NCI-H146 treated with DMSO at 0.1 percent for 48 hours (cell line): ENCODE results near the gene COL13A1.

Experiments used
- DNase-seq: peaks from one replicate; lab custom pipeline; 2025; ENCODE audit not compliant: unreplicated experiment; lab: John Stamatoyannopoulos, UW

Gene COL13A1

DNA sequence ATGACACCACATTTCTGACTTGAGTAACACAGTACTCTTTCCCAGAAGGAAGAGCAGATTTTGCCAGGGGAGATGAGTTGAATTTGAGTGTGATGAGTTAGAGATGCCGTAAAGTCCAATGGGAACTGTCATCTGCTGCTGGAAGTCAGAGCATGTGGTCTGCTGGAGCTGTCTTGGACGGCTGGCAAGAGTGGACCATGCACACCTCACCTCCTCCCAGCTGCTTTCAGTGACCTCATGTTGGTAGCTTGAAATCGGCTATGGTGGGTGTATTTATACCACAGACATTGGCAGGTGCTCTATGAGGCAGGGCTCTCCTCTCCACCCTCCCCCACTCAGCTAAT, 82.3 kb downstream of the COL13A1 start:
- DNase-seq = no peak

DNA sequence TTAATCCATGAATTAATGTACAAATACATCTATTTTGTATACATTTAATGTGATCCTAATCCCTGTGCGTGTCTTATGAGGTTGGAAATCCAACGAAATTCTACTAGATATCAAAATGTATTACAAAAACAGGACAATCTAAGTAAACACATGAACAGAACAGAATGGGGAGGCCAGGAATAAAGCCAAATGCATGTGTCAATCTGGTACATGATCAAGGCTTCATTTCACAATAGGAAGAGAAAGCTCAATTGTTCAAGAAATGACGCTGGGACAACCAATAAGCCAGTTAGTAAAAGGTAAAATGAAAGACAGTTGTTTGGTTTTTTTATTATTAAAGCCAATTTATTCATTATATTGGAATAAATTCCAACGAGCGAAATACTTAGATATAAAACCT, 83.0 kb downstream of the COL13A1 start:
- no peak for DNase-seq

DNA sequence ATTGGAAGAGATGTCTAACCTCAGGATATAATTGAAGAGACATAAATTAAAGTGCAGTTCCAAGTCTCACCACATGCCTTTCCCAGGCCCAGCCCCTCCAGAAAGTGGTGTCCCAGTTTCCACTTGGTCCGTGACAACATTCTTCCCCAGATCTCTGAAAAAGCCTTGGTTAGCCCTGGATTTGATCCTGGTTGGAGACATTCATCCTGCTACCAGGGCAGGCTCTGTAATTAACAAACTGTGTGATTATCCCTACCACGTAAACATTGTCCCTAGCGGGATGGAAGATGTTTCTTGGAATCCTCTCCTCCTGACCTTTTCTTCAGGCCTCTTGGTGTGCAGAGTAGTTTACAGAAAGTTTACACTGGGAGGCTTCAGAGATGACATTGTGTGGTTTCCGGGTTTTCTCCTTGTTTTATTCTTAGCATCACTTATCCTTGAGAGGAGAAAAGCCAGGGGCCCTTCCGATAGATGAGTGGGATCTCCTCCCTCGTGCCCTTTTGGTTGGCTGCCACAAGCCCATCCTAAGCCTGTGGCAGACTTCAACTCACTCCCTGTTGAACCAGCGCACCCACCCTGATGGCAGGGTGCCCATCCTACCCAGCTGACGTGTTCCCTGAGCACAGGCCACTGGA, 83.8 kb downstream of the COL13A1 start:
- DNase-seq = no peak

DNA sequence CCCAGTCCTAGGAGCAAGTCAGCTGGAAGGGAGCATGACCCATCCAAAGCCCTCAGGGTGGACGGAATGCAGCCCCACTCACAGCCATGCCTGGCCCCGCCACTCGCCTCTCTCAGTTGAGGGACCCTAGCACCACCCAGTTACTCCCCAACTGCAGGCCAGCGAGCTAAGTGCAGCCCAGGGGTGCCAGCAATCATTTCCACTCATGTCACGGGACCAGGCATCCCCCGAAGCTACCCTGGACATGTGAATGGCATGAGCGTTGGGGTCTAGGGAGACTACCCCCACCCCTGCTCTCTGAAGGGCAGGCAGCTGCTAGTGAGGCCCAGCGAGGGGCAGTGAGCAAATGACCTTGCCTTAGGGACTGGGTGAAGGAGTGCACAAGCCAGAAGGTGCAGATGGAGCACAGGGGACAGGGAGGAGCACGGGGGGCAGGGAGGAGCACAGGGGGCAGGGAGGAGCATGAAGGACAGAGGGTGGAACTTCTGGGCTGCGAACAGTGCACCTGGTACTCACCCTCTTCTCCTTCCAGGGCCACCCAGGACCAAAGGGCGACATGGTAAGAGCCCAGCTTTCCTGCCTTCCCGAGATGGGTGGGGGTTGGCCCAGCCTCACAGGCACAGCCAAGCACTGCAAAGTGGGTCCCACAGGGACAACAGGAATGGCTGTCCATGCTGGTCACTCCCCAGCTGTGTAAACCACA, 87.3 kb downstream of the COL13A1 start:
- no peak for DNase-seq

DNA sequence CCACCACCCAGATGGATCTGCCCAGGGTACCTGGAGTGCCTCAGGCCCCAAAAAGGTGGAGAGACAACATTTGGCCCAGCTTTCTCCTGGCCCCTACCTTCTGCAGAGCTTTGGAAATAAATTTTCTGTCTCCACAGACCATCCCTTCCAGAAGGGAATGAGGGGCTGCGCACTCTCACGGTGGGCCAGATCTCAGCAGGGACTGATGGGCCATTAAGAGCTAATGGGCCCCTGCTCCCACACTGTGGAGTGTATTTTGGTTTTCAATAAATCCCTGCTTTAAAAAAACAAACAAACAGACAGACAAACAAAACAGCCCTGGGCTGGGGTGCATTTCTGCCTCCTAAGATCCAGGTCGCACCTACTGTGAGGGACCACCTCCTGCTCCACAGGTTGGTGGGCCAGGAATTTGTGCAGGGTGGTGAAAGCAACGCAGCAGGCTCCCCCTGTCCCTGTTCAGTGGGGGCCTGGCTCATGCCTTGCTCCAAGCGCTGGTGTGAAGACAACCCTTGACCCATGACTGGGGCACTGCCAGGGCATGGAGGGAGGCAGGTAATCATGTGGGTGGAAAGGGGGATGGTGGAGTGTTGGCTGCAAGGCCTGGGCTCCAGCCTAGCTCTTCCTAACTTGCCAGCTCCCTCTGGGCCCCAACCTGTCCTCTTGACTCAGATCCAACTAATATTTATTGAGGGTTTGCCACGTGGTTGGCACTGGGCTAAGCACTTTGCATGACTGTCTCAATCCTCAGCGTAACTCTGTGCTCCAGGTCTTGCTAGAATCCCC, 88.5 kb downstream of the COL13A1 start:
- no peak for DNase-seq

DNA sequence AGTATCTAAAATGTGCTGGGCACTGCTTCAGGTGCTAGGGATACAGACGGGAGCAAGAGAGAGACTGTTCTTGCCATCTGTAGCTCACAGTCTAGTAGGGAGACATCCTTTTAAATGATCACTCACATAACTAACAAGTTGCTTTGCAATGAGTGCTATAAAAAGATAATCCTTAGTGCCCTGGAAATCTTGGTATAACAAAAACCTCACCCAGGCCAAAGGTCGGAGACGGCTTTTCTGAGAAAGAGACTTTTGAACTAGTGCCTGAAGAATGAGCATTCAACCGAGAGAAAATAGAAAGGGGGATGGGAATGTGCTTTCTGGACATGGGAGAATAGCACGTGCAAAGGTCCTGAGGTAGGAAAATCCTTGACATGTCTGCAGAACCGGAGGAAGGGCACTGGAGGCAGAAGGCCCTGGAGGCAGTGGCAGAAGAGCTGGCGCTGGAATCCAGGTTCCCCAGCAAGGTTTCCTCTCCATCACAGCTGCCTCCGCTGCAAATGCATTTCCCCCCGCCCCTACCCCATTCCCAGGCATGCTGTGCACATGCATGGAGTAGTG, 89.4 kb downstream of the COL13A1 start:
- no peak for DNase-seq

DNA sequence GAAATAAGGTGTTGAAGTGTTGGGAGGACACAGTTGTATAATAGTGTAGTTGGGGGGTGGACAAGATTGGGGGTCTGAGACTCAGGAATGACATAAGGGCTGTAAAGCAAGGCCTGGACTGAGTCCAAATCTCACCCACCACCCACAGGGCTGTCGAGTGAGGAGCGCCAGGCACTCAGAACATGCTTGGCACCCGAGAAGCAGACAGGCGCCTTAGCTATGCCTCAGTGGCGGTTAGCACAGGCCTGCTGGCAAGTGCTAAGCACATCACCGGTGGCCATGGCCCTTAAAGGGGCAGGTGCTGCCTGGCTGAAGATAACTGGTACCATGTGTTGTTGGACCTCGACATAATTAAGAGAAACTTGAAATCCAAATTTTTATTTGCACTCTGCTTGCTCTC, 90.7 kb downstream of the COL13A1 start:
- no peak for DNase-seq

DNA sequence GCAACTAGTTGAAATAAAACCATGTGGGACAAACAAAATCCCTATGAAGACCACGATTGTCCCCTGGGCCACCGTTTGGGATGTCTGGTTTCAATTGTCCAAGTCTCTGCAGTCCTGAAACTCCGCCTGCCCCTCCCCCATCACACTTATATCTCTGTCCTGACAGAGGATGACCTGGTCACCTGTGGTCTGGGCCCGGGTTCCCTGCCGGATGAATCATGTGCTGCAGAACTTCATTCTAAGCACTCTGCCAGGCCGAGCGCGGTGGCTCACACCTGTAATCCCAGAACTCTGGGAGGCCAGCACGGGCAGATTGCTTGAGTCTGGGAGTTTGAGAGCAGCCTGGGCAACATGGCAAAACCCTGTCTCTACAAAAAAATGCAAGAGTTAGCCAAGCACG, 91.1 kb downstream of the COL13A1 start:
- no peak for DNase-seq

DNA sequence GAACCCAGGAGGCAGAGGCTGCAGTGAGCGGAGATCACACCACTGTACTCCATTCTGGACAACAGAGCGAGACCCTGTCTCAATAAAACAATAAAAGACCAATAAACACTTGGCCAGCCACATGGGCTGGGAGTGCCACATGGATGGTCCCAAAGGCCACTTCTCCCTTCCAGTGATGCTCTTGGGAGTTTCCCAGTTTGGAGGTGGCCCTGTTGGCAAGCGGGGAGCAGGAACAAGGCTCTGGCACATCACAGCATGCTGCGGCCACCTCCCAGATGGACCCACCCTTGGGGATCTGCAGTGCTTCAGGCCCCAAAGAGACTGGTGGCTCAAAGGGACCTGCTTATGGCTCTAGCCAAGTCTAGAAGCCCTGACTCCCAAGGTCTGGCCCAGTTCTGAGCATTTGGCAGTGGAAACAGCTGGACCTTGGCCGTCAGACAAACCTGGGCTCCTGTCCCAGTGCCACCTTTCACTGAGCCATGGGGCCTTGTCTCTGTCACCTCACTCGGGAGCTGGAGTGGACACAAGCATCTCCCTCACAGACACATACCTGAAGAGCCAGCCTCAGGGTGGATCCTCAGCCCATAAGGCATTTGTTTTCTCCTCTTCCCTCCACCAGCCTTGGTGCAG, 91.7 kb downstream of the COL13A1 start:
- no peak for DNase-seq

DNA sequence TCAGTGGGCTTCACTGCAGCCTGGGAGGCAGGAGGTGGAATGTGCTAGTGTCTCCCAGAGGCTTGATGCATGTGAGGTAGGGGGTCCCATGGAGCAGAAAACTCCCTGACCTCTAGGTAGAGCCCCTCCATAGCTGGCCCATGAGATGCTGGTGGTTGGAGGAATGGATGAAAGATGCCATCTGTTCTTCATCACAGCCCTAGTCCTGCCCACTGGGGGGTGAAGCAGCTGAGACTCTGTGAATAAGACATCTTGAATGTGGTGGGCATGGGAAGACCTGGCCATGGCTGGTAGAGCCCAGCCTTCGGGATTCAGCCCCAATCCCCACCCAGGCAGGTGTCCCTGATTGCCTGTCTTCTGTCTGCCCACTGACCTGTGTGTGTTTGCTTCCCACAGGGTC, 92.5 kb downstream of the COL13A1 start:
- no peak for DNase-seq

DNA sequence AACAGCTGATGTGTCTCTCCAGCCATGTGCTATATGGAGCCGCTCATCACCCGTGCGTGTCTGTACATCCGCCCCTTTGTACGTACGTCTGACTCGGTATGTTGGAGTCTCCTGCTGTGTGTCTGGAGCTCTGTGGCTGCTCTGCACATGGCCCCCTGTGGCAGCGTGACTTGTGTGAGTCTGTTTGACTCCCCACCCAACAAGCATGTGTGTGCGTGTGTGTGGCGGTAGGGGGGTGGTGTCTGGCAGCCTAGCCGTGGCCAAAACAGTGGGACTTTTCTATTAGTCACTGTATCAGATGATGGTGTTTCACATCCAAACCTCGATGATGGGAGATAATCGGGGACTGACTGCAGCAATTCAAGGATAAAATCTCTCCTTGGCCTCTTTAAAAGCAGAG, 94.1 kb downstream of the COL13A1 start:
- no peak for DNase-seq

DNA sequence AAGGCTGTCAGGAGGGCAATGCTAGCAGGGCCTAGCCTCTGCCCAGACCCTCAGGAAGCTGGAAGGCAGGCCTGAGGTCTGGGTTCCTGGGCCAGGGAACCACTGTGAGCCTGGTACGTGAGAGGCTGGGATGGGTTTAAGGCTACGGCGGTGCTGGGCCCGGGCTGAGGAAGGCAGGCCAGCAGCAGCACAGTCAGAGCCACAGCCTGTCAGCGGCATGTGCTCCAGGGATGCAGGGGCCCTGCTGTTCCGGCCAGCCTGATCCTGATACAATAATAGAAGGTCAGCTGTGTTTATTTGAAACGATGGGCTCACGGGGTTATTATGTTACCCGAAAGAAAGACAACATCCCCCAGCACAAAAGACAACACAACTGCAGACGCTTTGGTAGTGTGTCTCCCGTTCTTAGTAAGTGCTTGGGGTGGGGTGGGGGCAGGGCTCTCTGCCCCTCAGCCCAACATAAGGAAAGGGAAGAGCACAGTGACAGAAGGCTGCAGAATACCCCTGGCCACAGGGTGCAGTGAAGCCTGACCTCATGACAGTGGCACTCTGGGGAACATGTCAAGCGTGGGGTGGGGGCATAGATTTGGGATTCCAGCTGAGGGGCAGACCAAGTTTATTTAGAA, 95.0 kb downstream of the COL13A1 start:
- DNase-seq = peak; percentile 69

DNA sequence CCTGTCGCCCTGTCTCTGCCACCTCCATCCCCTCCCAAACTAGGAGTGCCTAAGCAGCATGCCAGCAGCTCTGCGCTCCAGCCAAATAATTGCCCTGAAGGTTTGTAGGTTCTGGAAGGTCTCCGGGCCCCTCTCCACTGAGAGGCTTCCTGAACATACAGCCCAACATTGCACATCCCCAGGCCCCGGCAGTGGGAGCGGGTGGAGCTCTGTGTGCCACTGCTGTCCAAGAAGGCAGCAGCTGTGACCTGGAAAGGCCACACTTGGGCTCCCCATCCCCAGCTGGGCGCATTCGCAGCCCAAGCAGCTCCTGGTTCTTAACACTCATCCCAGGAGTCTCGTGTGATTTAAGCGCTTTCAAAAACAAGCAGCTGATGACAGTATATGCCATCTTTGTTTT, 95.7 kb downstream of the COL13A1 start:
- no peak for DNase-seq

DNA sequence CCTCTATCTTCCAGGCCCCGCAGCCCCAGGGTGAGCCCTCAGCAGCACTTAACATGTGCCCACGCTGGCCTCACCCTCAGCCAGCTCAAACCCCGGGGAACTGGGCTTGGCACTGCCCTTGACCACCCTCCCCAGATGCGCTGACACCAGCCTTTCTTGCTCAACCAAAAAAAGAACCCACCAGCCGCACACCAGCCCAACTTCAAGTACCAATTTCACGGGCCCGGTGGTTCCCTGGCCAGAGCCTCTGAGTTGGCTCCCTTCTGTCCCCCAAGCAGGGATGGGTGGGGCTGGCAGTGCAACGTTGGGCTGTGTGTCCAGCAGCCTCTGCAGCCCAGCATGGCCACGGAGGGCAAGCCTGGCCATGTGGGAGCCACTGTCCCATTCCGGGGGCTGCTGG, 96.3 kb downstream of the COL13A1 start:
- DNase-seq = no peak

DNA sequence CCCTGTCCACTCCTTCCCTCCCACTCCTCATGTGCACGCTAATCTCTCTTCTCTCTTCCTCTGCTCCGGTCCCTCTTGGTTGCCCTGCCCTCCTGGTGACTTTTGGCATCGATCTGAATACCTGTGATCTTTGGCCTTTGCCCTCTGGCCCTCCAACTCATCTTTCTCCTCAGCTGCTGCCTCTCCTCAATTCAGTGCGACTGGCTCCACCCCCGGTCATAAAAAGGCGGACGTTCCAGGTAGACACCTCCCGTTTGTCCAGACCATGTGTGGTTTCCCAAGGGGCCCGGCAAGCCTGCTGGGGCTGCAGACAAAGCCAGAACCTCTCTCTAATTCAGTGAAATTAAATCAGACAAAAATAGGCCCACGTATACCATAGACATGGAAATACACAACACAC, 96.8 kb downstream of the COL13A1 start:
- no peak for DNase-seq

DNA sequence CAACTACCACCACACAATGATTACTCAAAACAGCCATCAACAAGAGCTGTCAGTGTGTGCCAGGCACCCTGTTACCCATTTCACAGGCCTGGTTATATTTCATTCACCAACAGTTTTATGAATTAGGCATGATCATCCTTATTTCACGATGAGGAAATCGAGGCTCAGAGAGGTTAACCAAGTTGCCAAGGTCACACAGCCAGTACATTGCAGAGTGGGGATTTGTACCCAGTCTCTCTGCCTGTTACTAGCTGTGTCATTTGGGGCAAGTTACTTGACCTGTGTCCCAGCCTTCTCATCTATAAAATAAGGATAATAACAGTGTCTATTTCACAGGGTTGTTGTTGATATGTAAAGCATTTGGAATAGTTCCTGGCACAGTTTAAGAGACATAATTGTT, 97.2 kb downstream of the COL13A1 start:
- no peak for DNase-seq

DNA sequence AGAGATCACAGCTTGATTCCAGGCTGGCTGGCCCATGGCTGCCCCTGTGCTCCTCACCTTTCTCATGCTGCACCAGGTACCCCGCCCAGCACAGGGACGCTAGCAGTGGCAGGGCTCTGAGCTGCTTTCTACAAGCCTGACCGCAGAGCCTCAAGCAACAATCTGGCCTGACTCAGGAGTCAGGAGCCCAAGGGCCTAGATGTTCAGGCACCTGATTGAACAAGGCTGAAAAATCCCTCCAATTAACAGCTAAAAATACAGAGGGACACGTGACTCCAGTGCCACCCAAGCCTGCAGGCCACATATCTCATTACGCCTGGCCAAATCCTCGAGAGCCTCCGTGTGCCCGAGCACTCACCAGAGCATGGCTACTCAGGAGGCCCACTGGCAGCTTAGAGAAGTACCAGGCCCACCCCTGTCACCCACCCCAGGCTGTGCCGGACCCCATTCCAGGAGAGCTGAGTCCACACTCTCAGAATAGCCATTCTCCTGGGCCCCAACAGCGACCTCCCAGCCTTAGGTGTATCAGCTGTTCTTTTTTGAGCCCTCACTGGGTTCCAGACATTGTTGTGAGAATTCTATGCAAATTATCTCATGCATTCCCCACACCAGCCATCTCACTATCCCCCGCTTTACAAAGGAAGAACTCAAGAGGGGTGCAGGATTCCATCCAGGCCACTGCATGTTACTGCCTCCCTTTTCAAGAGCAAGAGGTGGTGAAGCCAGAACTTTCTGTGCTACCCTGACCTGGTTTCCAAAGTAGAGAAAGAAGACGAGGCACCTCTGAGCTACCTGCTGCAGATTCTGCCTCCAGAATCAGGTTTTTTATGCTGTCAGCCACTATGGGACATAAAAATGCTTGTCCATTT, 98.3 kb downstream of the COL13A1 start:
- no peak for DNase-seq

DNA sequence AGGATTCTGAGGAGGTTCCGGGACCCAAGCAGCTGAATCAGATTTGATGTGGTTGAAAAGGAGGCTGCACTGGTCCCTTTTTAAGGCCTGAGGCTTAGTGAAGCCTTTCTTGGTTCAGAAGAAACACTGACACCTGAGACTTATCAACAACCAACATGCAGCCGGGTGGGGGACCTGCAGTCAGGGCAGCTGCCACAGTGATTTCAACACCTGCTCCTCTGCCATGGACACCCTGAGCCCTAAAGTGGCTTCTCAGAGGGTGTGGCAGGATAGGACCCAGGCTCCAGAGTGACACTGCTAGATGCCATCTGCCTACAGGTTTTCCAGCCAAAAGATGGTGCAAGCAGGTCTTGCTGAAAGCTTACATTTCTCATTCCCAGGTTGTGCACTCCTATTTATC, 99.3 kb downstream of the COL13A1 start:
- no peak for DNase-seq

DNA sequence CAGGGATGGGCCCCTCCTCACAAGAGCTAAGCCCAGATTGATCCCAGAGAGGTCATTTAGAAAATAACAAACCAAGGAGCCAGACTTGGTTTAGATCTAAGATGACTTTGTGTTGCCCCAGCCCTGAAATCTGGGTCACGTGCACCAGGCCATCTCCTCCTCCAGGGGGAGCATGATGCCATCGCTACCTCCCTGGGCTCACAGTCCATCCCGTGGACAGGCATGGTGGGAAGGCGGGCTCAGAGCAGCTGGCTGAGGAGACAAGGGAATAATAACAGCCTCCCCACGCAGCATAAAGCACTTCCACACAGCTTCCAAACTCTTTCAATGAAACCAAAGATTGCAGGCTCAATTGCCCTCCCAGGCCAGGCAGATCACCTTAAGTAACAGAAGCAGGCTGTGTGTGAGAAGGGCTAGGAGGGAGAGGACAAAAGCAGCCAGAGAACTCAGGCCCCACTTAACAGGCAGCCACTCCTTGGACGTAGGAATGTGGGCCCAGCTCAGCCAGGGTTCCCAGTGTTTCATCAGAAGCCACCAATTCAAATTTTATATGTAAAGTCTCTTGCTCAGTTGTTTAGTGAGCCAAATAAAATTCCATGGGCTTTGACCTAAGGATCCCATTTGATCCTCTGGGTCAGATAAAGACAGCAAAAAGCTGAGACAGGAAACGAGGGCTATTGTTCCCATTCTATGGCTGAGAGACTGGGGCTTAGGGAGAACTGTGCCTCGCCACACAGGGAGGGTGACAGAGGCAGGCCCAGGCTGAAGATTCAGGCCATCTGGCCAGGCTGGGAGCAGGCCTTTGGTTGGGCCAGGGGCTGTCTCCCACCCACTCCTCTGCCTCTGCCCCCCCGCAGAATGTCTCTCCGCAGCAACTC, 100.2 kb downstream of the COL13A1 start:
- no peak for DNase-seq
